ENCODE data around the gene JPH2.

GRCh38 chr20:44135417-44136204 is 51.4 kb downstream of the JPH2 start:
- TF ChIP-seq GATA3 (IDR thresholded peaks at IDR 0.05; ENCODE audit: low read depth, low read length) (no peak), GATA2 (IDR thresholded peaks at IDR 0.05; ENCODE audit: low read depth, low read length) (no peak)
